Measurements from ENCODE around the gene R3HDML.
"Not testable (repeated sequence)": the region's sequence is repeated elsewhere in the genome, so short reads cannot be mapped to it uniquely, and the experiment has no call there.

Gene R3HDML

GRCh38 chr20:44336725-44337380 lies at the start of gene R3HDML:
Gene R3HDML (plus strand): TSS chr20:44337043. CDS start chr20:44337158, 115 bp downstream.
- no peak for DNase-seq

- no peak for DNase-seq
Measured at GRCh38 chr20:44287272-44288097, 49.4 kb upstream of the R3HDML start.

- DNase-seq, result no peak
Measured at GRCh38 chr20:44288252-44288651, 48.6 kb upstream of the R3HDML start.

- DNase-seq, result no peak
Measured at GRCh38 chr20:44291754-44292153, 45.1 kb upstream of the R3HDML start.

GRCh38 chr20:44296011-44296410 lies 40.8 kb upstream of the R3HDML start:
- DNase-seq, result peak; percentile 58

GRCh38 chr20:44297721-44298120 lies 39.1 kb upstream of the R3HDML start:
- no peak for DNase-seq

GRCh38 chr20:44299011-44299535 lies 37.8 kb upstream of the R3HDML start:
- DNase-seq, result not testable (repeated sequence)

GRCh38 chr20:44301285-44301684 lies 35.6 kb upstream of the R3HDML start:
- no peak for DNase-seq

- DNase-seq, result no peak
Measured at GRCh38 chr20:44302026-44302669, 34.7 kb upstream of the R3HDML start.

GRCh38 chr20:44302736-44303135 lies 34.1 kb upstream of the R3HDML start:
- no peak for DNase-seq

- DNase-seq, result no peak
Measured at GRCh38 chr20:44304383-44304782, 32.5 kb upstream of the R3HDML start.

- no peak for DNase-seq
Measured at GRCh38 chr20:44306927-44307326, 29.9 kb upstream of the R3HDML start.

- no peak for DNase-seq
Measured at GRCh38 chr20:44309763-44310663, 26.8 kb upstream of the R3HDML start.

- DNase-seq, result peak; percentile 96
Measured at GRCh38 chr20:44310664-44311639, 25.9 kb upstream of the R3HDML start, which contains the start of gene FITM2. Gene FITM2 (minus strand): TSS chr20:44311202. CDS start chr20:44311148, 54 bp downstream.

GRCh38 chr20:44314870-44315269 lies 22.0 kb upstream of the R3HDML start:
- no peak for DNase-seq

- no peak for DNase-seq
Measured at GRCh38 chr20:44319839-44320422, 16.9 kb upstream of the R3HDML start.

GRCh38 chr20:44324343-44324742 lies 12.5 kb upstream of the R3HDML start:
- DNase-seq, result no peak

- no peak for DNase-seq
Measured at GRCh38 chr20:44326391-44327159, 10.3 kb upstream of the R3HDML start.

GRCh38 chr20:44327748-44328147 lies 9.1 kb upstream of the R3HDML start:
- not testable (repeated sequence) for DNase-seq

- DNase-seq, result no peak
Measured at GRCh38 chr20:44328428-44328827, 8.4 kb upstream of the R3HDML start.
